Mucosa of gallbladder (tissue), 1 donor: Measurements from ENCODE around the gene LCNL1. TPM values are rescaled to one million over a fixed set of nuclear protein-coding genes. Genes with fewer than 3 reads are reported as not detected.

Experiments
- DNase-seq: peaks from one replicate; pipeline ENCODE4 v3.0.0-alpha.2; 2020; ENCODE audit warnings: low spot score
- total RNA-seq: library from RNA; stranded (reverse); gene quantifications from one replicate; pipeline ENCODE4 v1.2.1, GENCODE V29; 2021
- donor health status: DM: no; HTN: no; CAD: no.

The LCNL1 gene
- total RNA-seq, 1 donor from 2014 or later: 0.92 TPM

GRCh38 chr9:137011156-137011555 lies 28.4 kb downstream of the LCNL1 start:
- DNase-seq: no peak

DNA sequence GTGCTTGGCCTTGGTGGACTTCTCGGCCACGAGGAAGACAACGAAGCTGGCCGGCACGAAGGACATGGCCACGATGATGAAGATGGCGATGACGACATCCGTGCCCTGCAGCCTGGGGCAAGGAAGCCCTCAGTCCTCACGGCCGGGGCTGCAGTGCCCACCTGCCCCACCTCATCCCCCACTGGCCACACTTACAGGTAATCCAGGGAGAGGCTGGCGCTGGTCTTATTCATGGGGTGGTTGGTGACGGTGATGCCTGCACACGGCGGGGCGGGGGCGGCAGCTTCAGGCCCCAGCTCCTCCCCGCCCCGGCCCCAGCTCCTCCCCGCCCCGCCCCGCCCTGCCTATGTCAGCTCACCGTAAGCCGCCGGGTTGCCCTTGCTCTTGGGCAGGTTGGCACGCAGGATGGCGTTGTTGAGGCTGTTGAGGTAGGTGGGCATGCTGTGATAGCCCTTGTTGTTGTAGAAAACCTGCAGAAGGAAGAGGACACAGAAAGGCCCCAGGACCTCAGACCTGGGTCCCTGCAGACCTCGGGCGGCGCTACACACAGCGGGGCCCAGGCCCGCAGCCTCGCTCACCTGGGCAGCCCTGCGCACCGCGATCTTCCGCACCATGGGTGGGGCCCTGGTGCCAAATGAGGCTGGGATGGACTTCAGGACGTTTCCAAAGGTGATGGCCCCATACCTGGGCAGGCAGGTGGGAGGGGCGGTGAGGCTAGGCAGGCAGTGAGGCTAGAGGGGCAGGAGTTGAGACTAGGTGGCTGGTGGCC lies 29.3 kb downstream of the LCNL1 start:
- no peak for DNase-seq

DNA sequence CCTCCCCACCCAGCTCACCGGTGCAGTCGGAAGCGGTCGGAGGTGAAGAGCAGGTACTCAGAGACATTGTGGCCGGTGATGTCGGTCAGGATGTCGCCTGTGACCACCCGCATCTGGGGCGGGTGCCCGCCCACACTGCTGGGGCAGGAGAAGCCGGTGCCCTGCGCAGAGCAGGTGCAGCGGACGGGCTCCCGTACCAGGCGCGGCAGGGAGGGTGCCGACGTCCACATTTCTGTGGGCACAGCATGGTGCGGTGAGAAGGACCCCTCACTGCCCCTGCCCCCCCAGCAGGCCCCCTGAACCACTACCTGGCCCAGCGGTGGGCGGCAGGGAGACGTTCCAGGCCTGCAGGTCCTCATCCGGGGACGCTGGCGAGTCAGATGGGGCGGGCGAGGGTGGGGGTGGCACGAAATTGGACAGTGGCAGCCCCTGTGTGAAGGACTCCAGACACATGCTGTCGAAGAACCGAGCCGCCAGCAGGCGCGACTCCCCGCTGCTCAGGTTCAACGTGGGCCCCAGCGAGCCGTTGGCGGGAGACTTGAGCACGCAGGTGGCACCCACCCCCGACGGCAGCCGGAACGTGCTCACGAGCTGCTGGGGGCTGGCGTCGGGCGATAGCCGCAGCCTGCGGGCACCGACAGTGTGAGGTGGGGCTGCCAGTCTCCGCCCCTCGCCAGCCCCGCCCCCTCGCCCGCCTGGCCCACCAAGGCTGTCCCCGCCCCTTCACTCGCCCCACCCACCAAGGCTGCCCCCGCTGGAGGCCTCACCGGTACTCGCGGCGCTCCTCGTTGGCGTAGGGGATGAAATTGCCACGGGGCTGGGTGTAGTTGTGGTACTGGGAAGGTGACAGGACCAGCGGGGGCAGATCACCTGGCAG lies 30.1 kb downstream of the LCNL1 start:
- no peak for DNase-seq

- DNase-seq: no peak
Observed at GRCh38 chr9:137013571-137013940, 30.8 kb downstream of the LCNL1 start.

DNA sequence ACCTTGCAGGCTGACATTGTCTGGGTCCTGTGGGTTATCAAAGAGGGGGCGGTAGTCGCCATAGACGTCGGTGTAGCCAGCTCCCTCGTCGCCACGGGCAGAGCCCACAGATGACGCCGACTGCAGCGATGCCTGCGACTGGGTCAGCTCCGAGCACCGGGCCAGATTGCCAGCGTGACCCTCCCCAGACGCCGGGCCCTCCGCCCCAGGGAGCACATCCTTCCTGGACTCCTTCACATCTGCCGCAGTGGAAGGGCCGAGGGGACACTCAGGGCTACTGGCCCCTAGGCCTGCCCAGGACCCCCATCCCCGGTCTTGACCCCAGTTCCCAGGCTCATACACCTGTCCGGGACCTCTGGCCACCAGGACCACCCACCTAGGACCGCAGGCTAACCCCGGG lies 31.4 kb downstream of the LCNL1 start:
- no peak for DNase-seq

DNA sequence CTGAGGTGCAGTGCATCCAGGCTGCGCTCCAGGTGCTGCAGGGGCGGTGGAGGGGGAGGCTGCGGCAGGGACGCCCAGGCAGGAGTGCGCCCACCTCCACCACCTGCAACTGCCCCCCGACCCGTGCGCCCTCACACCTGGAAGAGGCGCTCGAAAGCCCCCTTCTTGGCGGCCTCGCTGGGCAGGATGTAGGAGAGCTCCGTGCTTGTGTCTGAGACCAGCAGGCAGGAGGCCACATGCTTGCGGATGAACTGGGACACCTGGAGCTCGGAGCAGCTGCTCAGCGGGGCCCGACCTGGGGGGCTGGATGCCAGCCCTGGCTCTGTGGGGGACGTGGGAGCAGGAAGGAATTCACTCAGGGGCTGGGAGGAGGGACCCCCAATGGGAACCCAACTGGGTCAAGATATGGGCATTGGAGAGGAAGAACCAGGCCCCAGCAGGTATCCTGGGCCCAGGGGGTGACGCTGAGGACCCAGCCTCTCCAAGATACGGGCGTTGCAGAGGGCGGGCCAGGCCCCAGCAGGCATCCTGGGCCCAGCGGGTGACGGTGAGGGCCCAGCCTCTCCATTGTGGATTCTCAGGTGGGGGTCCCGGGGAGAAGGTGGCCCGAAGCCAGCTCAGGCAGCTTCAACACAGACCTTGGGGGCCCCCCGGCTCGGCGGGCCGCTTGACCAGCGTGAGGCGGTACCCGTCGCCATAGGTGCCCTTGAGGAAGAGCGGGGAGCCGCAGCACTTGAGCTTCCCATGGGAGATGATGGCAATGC lies 32.2 kb downstream of the LCNL1 start:
- no peak for DNase-seq

- no peak for DNase-seq
Observed at GRCh38 chr9:137015540-137015930, 32.7 kb downstream of the LCNL1 start.

DNA sequence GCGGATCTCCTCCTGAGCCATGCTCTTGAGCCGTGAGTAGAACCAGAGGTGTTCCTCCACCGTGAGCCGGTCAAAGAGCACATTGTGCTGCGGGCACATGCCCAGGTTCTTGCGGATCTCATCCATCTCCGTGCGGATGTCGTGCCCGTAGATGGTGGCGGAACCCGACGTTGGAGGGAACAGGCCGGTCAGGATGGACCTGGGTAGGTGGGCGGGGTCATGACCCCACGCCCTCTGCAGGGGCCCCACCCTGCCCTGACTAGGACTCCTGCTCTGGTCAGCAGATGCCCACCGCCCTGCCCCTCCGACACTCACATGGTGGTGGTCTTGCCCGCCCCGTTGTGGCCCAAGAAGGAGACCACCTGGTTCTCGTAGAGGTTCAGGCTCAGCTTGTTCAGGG lies 33.2 kb downstream of the LCNL1 start:
- DNase-seq: no peak

DNA sequence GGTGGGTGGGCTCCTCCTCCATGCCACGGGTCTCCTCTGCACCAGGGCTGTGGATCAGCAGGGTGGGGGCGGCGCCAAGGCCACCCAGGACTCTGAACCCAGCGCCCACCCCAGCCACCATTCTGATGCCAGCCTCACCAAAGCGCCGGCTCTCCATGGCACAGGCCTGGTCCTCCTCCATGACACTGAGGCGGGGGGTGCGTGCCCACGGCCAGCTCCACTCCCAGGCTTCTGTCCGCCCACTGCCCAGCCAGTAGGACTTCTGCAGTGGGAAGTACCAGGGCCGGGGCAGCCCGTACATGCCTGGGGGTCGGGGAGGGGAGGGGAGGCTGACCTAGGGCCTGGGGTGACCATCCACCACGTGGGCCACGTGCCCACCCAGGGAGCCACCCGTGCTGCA lies 33.6 kb downstream of the LCNL1 start:
- DNase-seq: no peak

DNA sequence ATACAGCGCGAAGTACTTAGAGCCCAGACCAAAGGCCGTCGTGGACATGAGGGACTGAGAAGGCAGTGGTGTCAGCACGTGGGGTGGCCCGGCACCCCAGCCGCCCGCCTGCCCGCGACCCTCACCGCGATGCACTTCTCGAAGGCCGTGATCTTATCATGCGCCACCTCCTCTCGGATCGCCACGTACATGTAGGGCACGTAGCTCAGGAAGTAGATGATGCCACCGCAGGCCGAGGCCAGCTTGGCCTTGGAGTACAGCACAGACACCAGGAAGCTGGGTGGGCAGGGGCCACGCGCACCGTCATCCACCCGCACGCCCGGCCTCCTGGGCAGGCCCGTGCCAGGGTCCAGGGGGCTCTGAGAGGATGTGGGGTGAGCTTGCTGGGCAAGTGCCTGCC lies 34.3 kb downstream of the LCNL1 start:
- DNase-seq: no peak

DNA sequence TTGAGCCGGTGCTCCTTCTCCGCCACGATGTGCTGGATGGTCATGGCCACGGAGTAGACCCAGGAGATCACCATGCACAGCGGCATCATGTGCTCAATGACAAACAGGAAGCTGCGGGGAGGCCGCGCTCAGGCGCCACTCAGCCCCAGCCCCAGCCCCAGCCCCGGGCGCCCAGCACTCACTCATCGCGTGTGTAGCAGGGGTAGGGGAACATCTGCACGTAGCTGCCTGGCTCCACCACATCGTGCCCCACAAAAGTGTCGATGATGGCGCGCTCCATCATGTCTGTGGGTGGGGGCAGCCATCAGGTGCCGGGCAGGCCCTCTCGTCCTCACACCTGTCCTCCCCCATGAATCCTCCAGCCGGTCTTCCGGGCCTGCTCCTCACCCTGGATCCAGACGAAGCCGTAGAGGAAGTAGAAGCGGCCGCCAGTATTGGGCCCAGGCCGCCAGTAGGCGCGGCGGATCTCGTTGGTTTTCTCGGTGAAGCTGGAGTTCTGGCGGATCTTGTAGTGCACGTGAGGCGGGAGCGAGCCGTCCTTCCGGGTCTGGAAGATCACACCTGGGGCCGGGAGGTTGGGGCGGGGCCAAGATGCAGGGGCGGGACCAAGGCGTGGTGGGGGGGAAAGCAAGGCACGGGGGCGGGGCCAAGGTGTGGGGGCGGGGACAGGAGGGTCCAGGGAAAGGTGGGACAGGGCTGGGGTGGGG lies 35.2 kb downstream of the LCNL1 start:
- no peak for DNase-seq

- DNase-seq: no peak
Observed at GRCh38 chr9:137018761-137019559, 36.2 kb downstream of the LCNL1 start.

GRCh38 chr9:137019891-137020683 lies 37.3 kb downstream of the LCNL1 start:
- no peak for DNase-seq

DNA sequence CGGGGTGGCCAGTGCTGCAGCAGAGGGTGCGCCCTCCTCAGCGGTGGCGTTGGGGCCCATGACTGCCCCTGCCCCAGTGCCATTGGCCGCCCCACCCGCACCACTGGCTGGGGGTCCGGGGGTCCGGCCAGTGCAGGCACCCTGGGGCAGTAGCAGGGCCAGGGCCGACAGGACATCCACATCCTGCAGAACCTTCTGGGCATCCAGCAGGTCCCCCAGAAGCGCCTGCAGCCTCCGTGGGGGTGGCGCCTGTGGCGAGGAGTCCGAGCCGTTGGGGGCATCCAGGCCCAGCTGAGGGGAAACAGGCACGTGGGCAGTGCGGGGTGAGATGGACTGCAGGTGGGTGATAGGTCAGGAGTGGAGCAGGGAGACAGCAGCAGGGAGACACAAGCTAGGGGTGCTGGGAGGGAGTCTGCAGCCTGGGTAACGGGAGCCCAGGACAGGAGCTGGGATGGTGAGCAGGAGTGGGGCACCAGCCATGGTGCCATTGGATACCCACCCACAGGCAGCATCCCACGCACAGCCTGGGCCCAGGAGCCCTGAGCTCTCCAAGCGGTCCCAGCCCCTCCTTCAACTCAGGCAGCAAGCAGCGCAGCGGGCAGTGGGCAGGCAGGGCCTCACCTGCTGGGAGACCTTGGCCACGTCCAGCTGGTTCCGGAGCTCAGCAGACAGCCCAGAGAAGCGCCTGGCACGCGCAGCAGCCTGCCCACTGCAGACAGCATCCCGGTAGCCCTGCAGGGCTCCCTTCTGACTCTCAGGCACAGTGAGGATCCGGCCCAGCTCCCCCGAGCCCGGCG lies 38.2 kb downstream of the LCNL1 start:
- DNase-seq: no peak

- no peak for DNase-seq
Observed at GRCh38 chr9:137021568-137021978, 38.8 kb downstream of the LCNL1 start.

DNA sequence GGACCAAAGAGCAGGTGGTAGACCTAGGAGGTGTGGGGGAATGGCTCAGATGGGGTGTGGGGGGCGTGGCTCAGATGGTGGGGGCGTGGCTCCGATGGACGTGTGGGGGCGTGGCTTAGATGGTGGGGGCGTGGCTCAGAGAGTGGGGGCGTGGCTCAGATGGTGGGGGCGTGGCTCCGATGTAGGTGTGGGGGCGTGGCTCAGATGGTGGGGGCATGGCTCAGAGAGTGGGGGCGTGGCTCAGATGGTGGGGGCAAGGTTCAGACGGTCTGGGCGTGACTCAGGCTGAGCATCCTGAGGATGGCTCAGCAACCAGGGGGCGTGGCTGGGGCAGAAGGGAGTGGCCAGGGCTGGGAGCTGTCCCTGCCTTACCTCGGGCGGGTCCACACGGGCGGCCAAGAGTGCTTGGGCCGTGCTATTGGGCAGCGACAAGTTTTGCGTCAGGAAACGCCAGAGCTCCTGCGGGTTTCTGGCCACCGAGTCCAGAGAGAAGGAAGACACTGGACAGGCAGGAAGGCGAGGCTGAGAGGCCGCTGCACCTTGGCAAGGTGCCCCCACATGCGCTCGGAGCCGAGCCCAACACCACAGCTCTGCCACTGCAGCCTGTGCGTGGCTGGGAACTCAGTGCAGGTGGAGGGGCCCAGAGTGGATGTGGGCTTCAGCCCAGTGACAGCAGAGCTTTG lies 39.3 kb downstream of the LCNL1 start:
- peak; percentile 93 for DNase-seq

- DNase-seq: no peak
Observed at GRCh38 chr9:137022662-137023008, 39.8 kb downstream of the LCNL1 start.

GRCh38 chr9:137023157-137023556 lies 40.4 kb downstream of the LCNL1 start:
- DNase-seq: no peak

- no peak for DNase-seq
Observed at GRCh38 chr9:137023583-137023991, 40.8 kb downstream of the LCNL1 start.
